DOHH2 (cell line): ENCODE measurements around the gene SLC25A1.

ENCODE experiments used
- H3F3A ChIP-seq: fragments of 200-600 bp; sonication (generic), shearing (Covaris generic); 2 replicates; pipeline ENCODE4 v1.6.0; 2016; ENCODE audit warnings: antibody characterized with exemption, mild to moderate bottlenecking; ENCODE audit not compliant: control insufficient read depth, insufficient read depth
- H3K27ac ChIP-seq: fragments of 200-600 bp; sonication (generic); 2 replicates; pipeline ENCODE4 v1.5.1; 2014; ENCODE audit warnings: low read depth, mild to moderate bottlenecking, low read length, moderate library complexity
- H3K27me3 ChIP-seq: fragments of 200-600 bp; sonication (generic); 2 replicates; pipeline ENCODE4 v1.6.1; 2014; ENCODE audit warnings: mild to moderate bottlenecking, low read length, mixed read lengths; ENCODE audit not compliant: control insufficient read depth
- H3K36me3 ChIP-seq: fragments of 200-600 bp; sonication (generic); 2 replicates; pipeline ENCODE4 v1.6.1; 2014; ENCODE audit warnings: mild to moderate bottlenecking, low read length, moderate library complexity, mixed read lengths; ENCODE audit not compliant: control insufficient read depth
- H3K4me1 ChIP-seq: fragments of 200-600 bp; sonication (generic); 2 replicates; pipeline ENCODE4 v1.6.1; 2014; ENCODE audit warnings: mild to moderate bottlenecking, low read length, mixed read lengths; ENCODE audit not compliant: control insufficient read depth
- H3K4me2 ChIP-seq: fragments of 200-600 bp; sonication (generic); 2 replicates; pipeline ENCODE4 v1.6.0; 2014; ENCODE audit warnings: mild to moderate bottlenecking, low read length, moderate library complexity
- H3K4me3 ChIP-seq: fragments of 200-600 bp; sonication (generic); 2 replicates; pipeline ENCODE4 v1.5.1; 2014; ENCODE audit warnings: mild to moderate bottlenecking, low read length, mixed read lengths
- H3K79me2 ChIP-seq: fragments of 200-600 bp; sonication (generic); 2 replicates; pipeline ENCODE4 v1.6.1; 2014; ENCODE audit warnings: mild to moderate bottlenecking, low read length, mixed read lengths; ENCODE audit not compliant: control insufficient read depth
- H3K9me2 ChIP-seq: fragments of 200-600 bp; sonication (generic); replicated peaks from 2 replicates; pipeline ENCODE4 v1.6.1; 2014; ENCODE audit warnings: mild to moderate bottlenecking, low read length, mixed read lengths; ENCODE audit not compliant: control insufficient read depth
- H3K9me3 ChIP-seq: fragments of 200-600 bp; sonication (generic); 2 replicates; pipeline ENCODE4 v1.6.1; 2014; ENCODE audit warnings: antibody characterized with exemption, low read length, mixed read lengths; ENCODE audit not compliant: control insufficient read depth, insufficient read depth
- H4K20me1 ChIP-seq: fragments of 200-600 bp; sonication (generic); 2 replicates; pipeline ENCODE4 v1.6.0; 2014; ENCODE audit warnings: low read depth, mild to moderate bottlenecking, antibody characterized with exemption, low read length, moderate library complexity; ENCODE audit not compliant: control insufficient read depth, insufficient read depth
- EZH2phosphoT487 ChIP-seq: fragments of 200-600 bp; sonication (generic); IDR thresholded peaks from 2 replicates; pipeline ENCODE4 v1.6.1; 2017; ENCODE audit warnings: borderline replicate concordance, mild to moderate bottlenecking, antibody characterized with exemption, low read length, moderate library complexity, mixed read lengths
- TF ChIP-seq, protein P1 (sequence below): fragments of 200-600 bp; sonication (generic); IDR thresholded peaks from one replicate; pipeline ENCODE4 v1.5.1; 2014; ENCODE audit warnings: antibody characterized with exemption, mild to moderate bottlenecking, low read depth, low read length; ENCODE audit not compliant: poor library complexity, severe bottlenecking

SLC25A1 gene

DNA sequence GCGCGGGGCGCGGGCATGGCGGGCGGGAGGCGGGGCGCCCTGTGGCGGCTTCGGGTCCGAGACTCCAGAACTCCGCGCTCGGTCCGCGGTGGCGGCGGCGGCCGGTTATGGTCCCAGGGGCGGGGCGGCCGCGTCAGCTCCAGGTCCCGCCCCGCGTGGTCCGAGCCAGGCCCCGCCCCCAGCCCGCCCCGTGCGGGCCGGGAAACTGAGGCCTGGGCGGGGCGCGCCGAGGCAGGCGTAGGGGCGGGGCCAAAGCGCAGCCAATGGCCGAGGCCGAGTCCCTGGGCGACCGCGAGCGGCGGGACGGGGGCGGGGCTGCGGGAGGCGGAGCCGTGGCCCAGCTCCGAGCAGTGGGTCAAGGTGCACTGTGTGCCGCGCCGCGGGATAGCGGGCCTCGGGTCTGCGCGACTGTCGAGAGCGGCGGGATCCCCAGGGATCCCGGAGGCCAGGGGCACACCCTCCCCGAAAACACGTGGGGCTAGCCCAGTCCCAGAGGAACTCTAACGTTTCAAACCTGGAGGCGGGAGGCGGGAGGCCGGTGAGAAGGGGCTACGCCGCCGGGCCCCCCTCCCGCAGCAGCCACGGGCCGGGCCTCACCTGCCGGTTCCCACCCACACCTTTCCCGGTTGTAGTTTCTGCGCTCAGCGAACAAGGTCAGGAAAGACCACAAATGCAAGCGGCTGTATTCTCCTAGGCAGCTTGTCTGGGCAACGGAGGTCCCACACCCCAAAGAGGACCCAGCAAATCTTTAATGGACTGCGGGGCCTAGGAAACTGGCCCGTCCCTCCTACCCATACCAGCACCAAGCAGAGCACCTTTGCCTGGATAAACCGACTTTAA lies at the start of gene SLC25A1:
Gene SLC25A1, minus strand, starts transcription at position 80 of the 840 bp plus-strand sequence. Its CDS starts 63 bp downstream, at position 17.
- peaks cover 48% of the 10 kb centered on the region for H3K4me1 ChIP-seq
- peak within 1 kb of the TSS; percentile 92 for H3K4me2 ChIP-seq
- no peaks in the 10 kb centered on the region; the same call in 1 of the 2 replicates for H3K27me3 ChIP-seq
- peaks cover 45% of the 10 kb centered on the region for H3K79me2 ChIP-seq
- peak within 1 kb of the TSS; percentile 61 for H3K27ac ChIP-seq
- H3K9me2 ChIP-seq, result no peaks in the 10 kb centered on the region
- H3K4me3 ChIP-seq, result peak within 1 kb of the TSS; percentile 85
- no peaks in the 10 kb centered on the region for H3K9me3 ChIP-seq
- TF ChIP-seq, protein P1, sequence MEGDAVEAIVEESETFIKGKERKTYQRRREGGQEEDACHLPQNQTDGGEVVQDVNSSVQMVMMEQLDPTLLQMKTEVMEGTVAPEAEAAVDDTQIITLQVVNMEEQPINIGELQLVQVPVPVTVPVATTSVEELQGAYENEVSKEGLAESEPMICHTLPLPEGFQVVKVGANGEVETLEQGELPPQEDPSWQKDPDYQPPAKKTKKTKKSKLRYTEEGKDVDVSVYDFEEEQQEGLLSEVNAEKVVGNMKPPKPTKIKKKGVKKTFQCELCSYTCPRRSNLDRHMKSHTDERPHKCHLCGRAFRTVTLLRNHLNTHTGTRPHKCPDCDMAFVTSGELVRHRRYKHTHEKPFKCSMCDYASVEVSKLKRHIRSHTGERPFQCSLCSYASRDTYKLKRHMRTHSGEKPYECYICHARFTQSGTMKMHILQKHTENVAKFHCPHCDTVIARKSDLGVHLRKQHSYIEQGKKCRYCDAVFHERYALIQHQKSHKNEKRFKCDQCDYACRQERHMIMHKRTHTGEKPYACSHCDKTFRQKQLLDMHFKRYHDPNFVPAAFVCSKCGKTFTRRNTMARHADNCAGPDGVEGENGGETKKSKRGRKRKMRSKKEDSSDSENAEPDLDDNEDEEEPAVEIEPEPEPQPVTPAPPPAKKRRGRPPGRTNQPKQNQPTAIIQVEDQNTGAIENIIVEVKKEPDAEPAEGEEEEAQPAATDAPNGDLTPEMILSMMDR, result no peak
- no peak for TF ChIP-seq EZH2phosphoT487
- H3F3A ChIP-seq, result peaks cover 3% of the 10 kb centered on the region
- H4K20me1 ChIP-seq, result peaks cover 3% of the 10 kb centered on the region; the same call in 1 of the 2 replicates
- peaks cover 36% of the 10 kb centered on the region for H3K36me3 ChIP-seq

DNA sequence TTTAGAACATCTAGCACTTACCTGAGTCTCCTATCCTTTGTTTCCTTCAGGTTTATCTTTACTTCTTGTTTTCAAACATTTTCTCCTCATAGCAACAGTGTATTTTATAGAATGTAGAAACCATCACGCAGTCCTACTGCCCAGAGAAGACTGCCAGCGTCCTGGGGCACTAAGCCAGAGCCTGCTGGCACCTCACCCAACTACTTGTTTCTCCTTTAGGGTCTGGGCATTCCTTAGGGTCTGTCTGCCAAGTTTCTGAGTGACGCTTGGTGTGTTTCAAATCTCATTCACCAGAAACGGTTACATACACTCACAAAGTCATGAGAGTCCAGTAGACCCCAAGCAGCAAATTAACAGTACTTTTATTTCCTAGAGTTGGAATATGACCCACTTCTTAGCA lies 49.6 kb upstream of the SLC25A1 start:
- H3K4me3 ChIP-seq, result no peak overlapping the region

DNA sequence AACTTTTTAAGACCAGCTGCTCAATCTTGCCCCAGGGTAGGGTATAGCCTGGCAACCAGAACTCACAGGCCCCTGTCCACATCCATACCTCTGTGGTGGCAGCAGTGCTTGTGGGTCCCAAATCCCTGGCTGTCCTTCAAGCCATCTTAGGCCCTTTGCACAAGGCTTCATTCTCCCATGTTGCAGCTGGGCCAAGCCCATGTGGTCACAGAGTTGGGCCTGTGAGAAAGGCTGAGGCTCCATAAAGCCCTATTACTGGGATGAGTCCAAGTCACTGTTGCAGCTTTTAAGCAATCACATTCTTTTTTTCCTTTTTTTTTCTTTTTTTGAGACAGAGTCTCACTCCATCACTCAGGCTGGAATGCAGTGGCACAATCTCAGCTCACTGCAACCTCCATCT lies 47.9 kb upstream of the SLC25A1 start:
- Histone ChIP-seq H3K4me3 (no peak overlapping the region), H3K36me3 (no peaks in the 10 kb centered on the region), H3K27me3 (peaks cover 2% of the 10 kb centered on the region; the same call in 1 of the 2 replicates), H3K9me3 (no peaks in the 10 kb centered on the region), H3K79me2 (no peaks in the 10 kb centered on the region), H3K4me2 (no peak overlapping the region), H4K20me1 (no peaks in the 10 kb centered on the region), H3K27ac (no peak overlapping the region), H3K9me2 (no peaks in the 10 kb centered on the region), H3K4me1 (no peaks in the 10 kb centered on the region), H3F3A (no peaks in the 10 kb centered on the region)
- TF ChIP-seq EZH2phosphoT487, result no peak
- TF ChIP-seq, protein P1, result no peak

More for the DNA sequence above, 49.6 kb upstream of the SLC25A1 start:
- Histone ChIP-seq H3K4me1 (no peaks in the 10 kb centered on the region), H3K4me2 (no peak overlapping the region), H3K27ac (no peak overlapping the region), H3K9me2 (no peaks in the 10 kb centered on the region), H3F3A (no peaks in the 10 kb centered on the region), H3K36me3 (no peaks in the 10 kb centered on the region), H3K9me3 (no peaks in the 10 kb centered on the region), H3K79me2 (no peaks in the 10 kb centered on the region), H4K20me1 (no peaks in the 10 kb centered on the region), H3K27me3 (peaks cover 14% of the 10 kb centered on the region; the same call in 1 of the 2 replicates)
- TF ChIP-seq, protein P1, result no peak
- no peak for TF ChIP-seq EZH2phosphoT487
